HG02798 (cell line): Measurements from ENCODE around the gene DESI1.
"Not testable (repeated sequence)": the region's sequence is repeated elsewhere in the genome, so short reads cannot be mapped to it uniquely, and the experiment has no call there.

ENCODE experiments used
- ATAC-seq: cut with Tn5 transposase; IDR thresholded peaks from one replicate; pipeline ENCODE4 v1.9.1; 2021; ENCODE audit warnings: mild to moderate bottlenecking; ENCODE audit not compliant: unreplicated experiment, poor library complexity

The DESI1 gene

GRCh38 chr22:41589391-41590241, 31.2 kb downstream of the DESI1 start, which contains the start of gene PMM1:
PMM1 (minus strand) TSS chr22:41589840; CDS start chr22:41589805, 35 bp downstream.
- ATAC-seq, result peak; percentile 96

GRCh38 chr22:41587347-41587723, 33.5 kb downstream of the DESI1 start:
- ATAC-seq, result no peak

- no peak for ATAC-seq
Measured at GRCh38 chr22:41585898-41586297, 34.9 kb downstream of the DESI1 start.

- no peak for ATAC-seq
Measured at GRCh38 chr22:41584881-41585280, 36.0 kb downstream of the DESI1 start.

GRCh38 chr22:41582694-41583093, 38.1 kb downstream of the DESI1 start:
- ATAC-seq, result no peak

- ATAC-seq, result no peak
Measured at GRCh38 chr22:41579997-41580355, 40.9 kb downstream of the DESI1 start.

GRCh38 chr22:41579297-41579996, 41.4 kb downstream of the DESI1 start:
- no peak for ATAC-seq

GRCh38 chr22:41578818-41579217, 42.0 kb downstream of the DESI1 start:
- ATAC-seq, result no peak

GRCh38 chr22:41578114-41578513, 42.7 kb downstream of the DESI1 start:
- no peak for ATAC-seq

- ATAC-seq, result no peak
Measured at GRCh38 chr22:41576877-41577276, 44.0 kb downstream of the DESI1 start.

- ATAC-seq, result no peak
Measured at GRCh38 chr22:41575533-41575932, 45.3 kb downstream of the DESI1 start.

GRCh38 chr22:41574847-41575381, 45.9 kb downstream of the DESI1 start:
- ATAC-seq, result no peak

GRCh38 chr22:41573677-41574076, 47.2 kb downstream of the DESI1 start:
- ATAC-seq, result no peak

- ATAC-seq, result not testable (repeated sequence)
Measured at GRCh38 chr22:41572305-41572704, 48.5 kb downstream of the DESI1 start.

- no peak for ATAC-seq
Measured at GRCh38 chr22:41571786-41572185, 49.1 kb downstream of the DESI1 start.

GRCh38 chr22:41570221-41570620, 50.6 kb downstream of the DESI1 start:
- ATAC-seq, result no peak

GRCh38 chr22:41568811-41569210, 52.0 kb downstream of the DESI1 start:
- ATAC-seq, result no peak

- no peak for ATAC-seq
Measured at GRCh38 chr22:41567512-41567768, 53.4 kb downstream of the DESI1 start.

- ATAC-seq, result no peak
Measured at GRCh38 chr22:41565403-41566054, 55.3 kb downstream of the DESI1 start.

GRCh38 chr22:41564563-41564962, 56.3 kb downstream of the DESI1 start:
- no peak for ATAC-seq

GRCh38 chr22:41563051-41563711, 57.7 kb downstream of the DESI1 start:
- no peak for ATAC-seq
